KMS-11 (cell line): Measurements from ENCODE around the gene BAZ1A.

Experiments used
- H2AFZ ChIP-seq: fragments of 200-600 bp; sonication (generic); 2 replicates; pipeline ENCODE4 v1.6.1; 2016; ENCODE audit warnings: antibody characterized with exemption, mixed run types, low read depth
- H3K27ac ChIP-seq: fragments of 200-600 bp; sonication (generic); 2 replicates; pipeline ENCODE4 v1.6.1; 2016; ENCODE audit warnings: mild to moderate bottlenecking, mixed run types
- H3K27me3 ChIP-seq: fragments of 200-600 bp; sonication (generic); 2 replicates; pipeline ENCODE4 v1.6.1; 2017; ENCODE audit warnings: mild to moderate bottlenecking, low read depth, mixed run types, moderate library complexity; ENCODE audit not compliant: insufficient read depth
- H3K36me3 ChIP-seq: fragments of 200-600 bp; sonication (generic); 2 replicates; pipeline ENCODE4 v1.6.1; 2017; ENCODE audit warnings: mild to moderate bottlenecking, mixed run types; ENCODE audit not compliant: insufficient read depth
- H3K4me1 ChIP-seq: fragments of 200-600 bp; sonication (generic); 2 replicates; pipeline ENCODE4 v1.6.1; 2016; ENCODE audit warnings: mild to moderate bottlenecking, low read depth, mixed run types; ENCODE audit not compliant: poor library complexity, severe bottlenecking
- H3K4me2 ChIP-seq: fragments of 200-600 bp; sonication (generic); 2 replicates; pipeline ENCODE4 v1.7.0; 2016; ENCODE audit warnings: mild to moderate bottlenecking, mixed run types
- H3K4me3 ChIP-seq: fragments of 200-600 bp; sonication (generic); IDR thresholded peaks from 2 replicates; pipeline ENCODE4 v1.6.1; 2017; ENCODE audit warnings: low read depth, low read length, mixed read lengths; ENCODE audit not compliant: insufficient read depth
- H3K79me2 ChIP-seq: fragments of 200-600 bp; sonication (generic); 2 replicates; pipeline ENCODE4 v1.6.1; 2016; ENCODE audit warnings: low read depth, mixed run types; ENCODE audit not compliant: insufficient read depth
- H3K9ac ChIP-seq: fragments of 200-600 bp; sonication (generic); 2 replicates; pipeline ENCODE4 v1.6.1; 2016; ENCODE audit warnings: mild to moderate bottlenecking, mixed run types
- H4K20me1 ChIP-seq: fragments of 200-600 bp; sonication (generic); 2 replicates; pipeline ENCODE4 v1.6.1; 2016; ENCODE audit warnings: mild to moderate bottlenecking, mixed run types; ENCODE audit not compliant: insufficient read depth
- TF ChIP-seq, protein P1 (sequence below): fragments of 200-600 bp; sonication (generic); conservative IDR thresholded peaks from 2 replicates; pipeline ENCODE4 v1.6.1; 2017; ENCODE audit warnings: low read depth, mild to moderate bottlenecking, antibody characterized with exemption, low read length, moderate library complexity, mixed read lengths

The BAZ1A gene

DNA sequence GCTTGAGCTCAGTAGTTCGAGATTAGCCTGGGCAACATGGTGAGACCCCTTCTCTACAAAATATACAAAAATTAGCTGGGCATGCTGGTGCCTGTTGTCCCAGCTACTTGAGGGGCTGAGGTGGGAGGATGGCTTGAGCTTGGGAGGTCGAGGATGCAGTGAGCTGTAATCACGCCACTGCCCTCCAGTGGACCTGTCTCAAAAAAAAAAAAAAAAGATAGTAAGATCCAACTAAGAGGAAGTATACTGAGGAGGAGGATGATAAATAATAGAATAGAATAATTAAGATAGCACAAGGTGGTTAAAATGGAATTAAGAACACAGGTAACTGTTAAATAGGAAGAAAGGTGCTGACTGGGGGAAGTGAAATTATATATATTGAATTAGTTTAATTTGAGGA is 37.0 kb upstream of the BAZ1A start:
- no peak overlapping the region for H3K9ac ChIP-seq
- no peaks in the 10 kb centered on the region for H3K27me3 ChIP-seq
- H3K79me2 ChIP-seq: no peaks in the 10 kb centered on the region
- TF ChIP-seq, protein P1, sequence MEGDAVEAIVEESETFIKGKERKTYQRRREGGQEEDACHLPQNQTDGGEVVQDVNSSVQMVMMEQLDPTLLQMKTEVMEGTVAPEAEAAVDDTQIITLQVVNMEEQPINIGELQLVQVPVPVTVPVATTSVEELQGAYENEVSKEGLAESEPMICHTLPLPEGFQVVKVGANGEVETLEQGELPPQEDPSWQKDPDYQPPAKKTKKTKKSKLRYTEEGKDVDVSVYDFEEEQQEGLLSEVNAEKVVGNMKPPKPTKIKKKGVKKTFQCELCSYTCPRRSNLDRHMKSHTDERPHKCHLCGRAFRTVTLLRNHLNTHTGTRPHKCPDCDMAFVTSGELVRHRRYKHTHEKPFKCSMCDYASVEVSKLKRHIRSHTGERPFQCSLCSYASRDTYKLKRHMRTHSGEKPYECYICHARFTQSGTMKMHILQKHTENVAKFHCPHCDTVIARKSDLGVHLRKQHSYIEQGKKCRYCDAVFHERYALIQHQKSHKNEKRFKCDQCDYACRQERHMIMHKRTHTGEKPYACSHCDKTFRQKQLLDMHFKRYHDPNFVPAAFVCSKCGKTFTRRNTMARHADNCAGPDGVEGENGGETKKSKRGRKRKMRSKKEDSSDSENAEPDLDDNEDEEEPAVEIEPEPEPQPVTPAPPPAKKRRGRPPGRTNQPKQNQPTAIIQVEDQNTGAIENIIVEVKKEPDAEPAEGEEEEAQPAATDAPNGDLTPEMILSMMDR: no peak
- no peak overlapping the region for H3K4me3 ChIP-seq
- H3K27ac ChIP-seq: no peak overlapping the region
- H3K36me3 ChIP-seq: no peaks in the 10 kb centered on the region
- no peak overlapping the region for H2AFZ ChIP-seq
- no peak overlapping the region for H3K4me2 ChIP-seq
- H4K20me1 ChIP-seq: no peaks in the 10 kb centered on the region
- H3K4me1 ChIP-seq: no peaks in the 10 kb centered on the region

DNA sequence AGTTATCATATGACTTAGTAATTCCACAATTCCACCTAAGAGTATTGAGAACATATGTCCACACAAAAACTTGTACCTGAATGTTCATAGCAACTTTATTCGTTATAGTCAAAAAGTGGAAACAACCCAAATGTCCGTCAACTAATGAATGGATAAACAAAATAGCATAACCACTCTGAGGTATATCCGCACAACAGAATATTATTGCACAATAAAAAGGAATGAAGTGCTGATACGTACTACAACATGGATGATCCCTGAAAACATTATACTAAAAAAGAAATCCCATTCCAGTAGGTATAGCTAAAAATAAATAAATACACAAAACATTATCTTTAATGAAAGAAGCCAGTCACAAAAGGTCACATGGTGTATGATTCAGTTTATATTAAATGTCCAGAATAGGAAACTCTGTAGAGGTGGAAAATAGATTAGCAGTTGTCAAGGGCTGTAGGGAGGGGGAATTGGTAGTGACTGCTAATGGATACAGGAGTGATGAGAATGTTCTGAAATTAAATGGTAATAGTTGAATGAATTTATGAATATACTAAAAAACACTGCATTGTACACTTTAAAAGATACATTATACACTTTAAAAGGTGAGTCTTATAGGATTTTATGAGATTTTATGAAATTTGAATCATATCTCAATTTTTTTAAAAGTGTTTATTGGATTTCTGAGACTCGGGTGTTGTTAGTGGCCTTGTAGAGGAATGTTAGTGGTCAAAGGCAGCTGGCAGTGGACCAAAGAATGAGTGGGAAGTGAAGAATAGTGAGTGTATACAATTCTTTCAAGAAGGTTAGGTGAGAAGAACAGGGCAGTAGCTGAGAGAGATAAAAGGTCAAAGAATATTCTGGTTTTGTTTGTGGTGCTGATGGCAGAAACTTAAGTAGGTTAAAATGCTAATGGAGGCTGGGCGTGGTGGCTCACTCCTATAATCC is 36.3 kb upstream of the BAZ1A start:
- Histone ChIP-seq H3K4me3 (no peak overlapping the region), H3K4me2 (no peak overlapping the region), H3K27me3 (no peaks in the 10 kb centered on the region), H3K9ac (no peak overlapping the region), H3K27ac (no peak overlapping the region), H3K36me3 (no peaks in the 10 kb centered on the region), H4K20me1 (no peaks in the 10 kb centered on the region), H3K4me1 (no peaks in the 10 kb centered on the region), H3K79me2 (no peaks in the 10 kb centered on the region), H2AFZ (no peak overlapping the region)
- TF ChIP-seq, protein P1: no peak

DNA sequence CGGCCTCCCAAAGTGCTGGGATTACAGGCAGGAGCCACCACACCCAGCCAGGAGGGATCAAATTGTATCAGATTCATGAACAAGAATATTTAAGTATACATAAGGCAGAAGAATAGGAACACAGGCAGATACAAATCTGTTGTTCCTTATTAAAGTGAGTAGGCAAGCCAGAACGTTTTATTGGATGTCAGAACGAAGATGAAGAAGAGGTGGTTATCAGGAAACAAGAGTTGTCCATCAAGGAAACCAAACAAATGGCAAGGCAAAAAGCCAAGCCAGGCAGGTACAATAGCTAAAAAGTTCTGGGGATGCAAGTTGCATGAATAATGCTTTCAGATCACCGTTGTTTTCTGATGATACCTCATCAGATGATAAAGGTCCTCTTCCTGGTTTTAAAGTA is 31.1 kb upstream of the BAZ1A start:
- H3K27ac ChIP-seq: no peak overlapping the region

DNA sequence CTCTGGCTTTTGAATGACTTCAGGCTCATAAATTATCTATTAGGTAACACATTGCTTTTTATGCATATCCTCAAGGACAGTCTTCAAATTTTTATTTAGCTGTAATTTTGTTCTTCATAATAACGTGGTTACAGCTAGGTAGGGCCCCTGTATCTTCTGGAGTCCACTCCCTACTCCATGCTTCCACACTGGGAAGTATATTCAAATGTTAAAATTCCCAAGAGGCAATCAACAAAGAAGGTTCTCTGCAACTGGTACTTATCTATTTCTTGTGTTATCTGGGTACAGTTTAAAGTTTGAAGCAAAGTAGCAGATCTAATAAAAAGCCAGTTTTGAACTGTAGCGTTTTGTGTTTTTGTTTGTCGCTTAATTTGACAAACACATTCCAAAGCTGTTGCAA is 20.1 kb upstream of the BAZ1A start:
- H3K4me3 ChIP-seq: no peak overlapping the region
- H2AFZ ChIP-seq: no peak overlapping the region
- no peaks in the 10 kb centered on the region for H3K27me3 ChIP-seq
- no peaks in the 10 kb centered on the region for H3K79me2 ChIP-seq
- H3K27ac ChIP-seq: no peak overlapping the region
- no peaks in the 10 kb centered on the region for H4K20me1 ChIP-seq
- H3K36me3 ChIP-seq: no peaks in the 10 kb centered on the region
- no peak overlapping the region for H3K4me2 ChIP-seq
- no peaks in the 10 kb centered on the region for H3K4me1 ChIP-seq
- TF ChIP-seq, protein P1: no peak
- H3K9ac ChIP-seq: no peak overlapping the region

More for the DNA sequence above, 31.1 kb upstream of the BAZ1A start:
- Histone ChIP-seq H3K9ac (no peak overlapping the region), H3K4me1 (no peaks in the 10 kb centered on the region), H3K4me2 (no peak overlapping the region), H2AFZ (no peak overlapping the region), H3K27me3 (no peaks in the 10 kb centered on the region), H3K79me2 (no peaks in the 10 kb centered on the region), H3K4me3 (no peak overlapping the region), H4K20me1 (no peaks in the 10 kb centered on the region), H3K36me3 (no peaks in the 10 kb centered on the region)
- TF ChIP-seq, protein P1: no peak
